Measurements from ENCODE around the gene KCTD17. TPM values are rescaled to one million over a fixed set of nuclear protein-coding genes. Genes with fewer than 3 reads are reported as not detected.
A peak's percentile ranks its signal among the peaks of the same experiment; 100 is the strongest.

Gene KCTD17
- total and polyA plus RNA-seq, 2 of the 13 experiments (the other 11 are each of a cell fraction or from before 2014, with no cell fraction given) = 5.3 to 11.7 TPM

DNA sequence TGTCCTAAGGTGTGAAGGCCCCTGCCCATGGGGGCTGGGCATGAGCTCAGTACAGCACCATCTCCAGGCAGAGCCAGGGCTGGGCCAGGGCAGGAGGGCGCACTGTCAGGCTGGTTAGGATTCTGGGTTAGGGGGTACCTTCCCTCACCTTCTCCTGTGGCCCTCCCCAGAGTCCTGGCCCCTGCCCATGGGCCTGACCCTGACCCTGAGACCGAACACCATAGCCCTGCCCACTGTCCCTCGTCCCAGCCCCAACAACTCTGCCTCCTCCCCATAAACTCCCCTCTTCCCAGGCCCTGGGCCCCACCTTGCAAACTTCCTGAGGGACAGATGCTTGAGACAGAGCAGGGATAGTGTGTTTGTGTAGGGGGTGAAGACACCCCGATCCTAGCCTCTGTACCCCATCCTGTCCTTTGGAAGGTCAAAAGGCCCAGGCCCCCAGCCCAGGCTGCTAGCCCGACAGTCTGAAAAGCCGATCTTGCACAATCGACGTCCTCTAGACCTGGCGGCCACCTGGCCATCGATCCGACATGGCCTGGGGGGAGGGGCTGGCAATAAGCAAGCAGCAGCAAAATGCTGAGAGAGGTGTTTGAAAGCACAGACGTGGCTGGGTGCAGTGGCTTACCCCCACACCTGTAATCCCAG, 60.7 kb downstream of the KCTD17 start (continued):
- TF ChIP-seq PHF21A (CRISPR knock-in tag; IDR thresholded peaks at IDR 0.05) (peak; percentile 68), KMT2B (CRISPR knock-in tag; IDR thresholded peaks at IDR 0.05) (no peak), NR1H2 (CRISPR knock-in tag; IDR thresholded peaks at IDR 0.05; ENCODE audit: borderline replicate concordance, low read depth) (no peak), ZKSCAN1 (IDR thresholded peaks at IDR 0.05; ENCODE audit: low read length) (no peak), ETV5 (CRISPR knock-in tag; IDR thresholded peaks at IDR 0.05; ENCODE audit: borderline replicate concordance) (peak; percentile 14; the same call in 1 of the 2 replicates), PRMT3 (CRISPR knock-in tag; IDR thresholded peaks at IDR 0.05; ENCODE audit: borderline replicate concordance, low read depth) (no peak), ZFP62 (CRISPR knock-in tag; IDR thresholded peaks at IDR 0.05) (no peak), ZFAT (CRISPR knock-in tag; conservative IDR thresholded peaks at IDR 0.05) (no peak), RFXANK (CRISPR knock-in tag; IDR thresholded peaks at IDR 0.05) (no peak), MIER3 (CRISPR knock-in tag; IDR thresholded peaks at IDR 0.05; ENCODE audit: borderline replicate concordance) (no peak), ZNF775 (CRISPR knock-in tag; IDR thresholded peaks at IDR 0.05; ENCODE audit: borderline replicate concordance) (no peak), ZNF180 (CRISPR knock-in tag; IDR thresholded peaks at IDR 0.05; ENCODE audit: borderline replicate concordance, low read depth) (no peak), ZNF292 (CRISPR knock-in tag; IDR thresholded peaks at IDR 0.05; ENCODE audit: borderline replicate concordance, low read depth) (peak; percentile 90), ZNF446 (CRISPR knock-in tag; IDR thresholded peaks at IDR 0.05) (no peak), ZNF563 (CRISPR knock-in tag; IDR thresholded peaks at IDR 0.05) (0 out of 2 replicates have a peak, but pooled peaks have one; percentile 32)
- TF ChIP-seq, protein P1, sequence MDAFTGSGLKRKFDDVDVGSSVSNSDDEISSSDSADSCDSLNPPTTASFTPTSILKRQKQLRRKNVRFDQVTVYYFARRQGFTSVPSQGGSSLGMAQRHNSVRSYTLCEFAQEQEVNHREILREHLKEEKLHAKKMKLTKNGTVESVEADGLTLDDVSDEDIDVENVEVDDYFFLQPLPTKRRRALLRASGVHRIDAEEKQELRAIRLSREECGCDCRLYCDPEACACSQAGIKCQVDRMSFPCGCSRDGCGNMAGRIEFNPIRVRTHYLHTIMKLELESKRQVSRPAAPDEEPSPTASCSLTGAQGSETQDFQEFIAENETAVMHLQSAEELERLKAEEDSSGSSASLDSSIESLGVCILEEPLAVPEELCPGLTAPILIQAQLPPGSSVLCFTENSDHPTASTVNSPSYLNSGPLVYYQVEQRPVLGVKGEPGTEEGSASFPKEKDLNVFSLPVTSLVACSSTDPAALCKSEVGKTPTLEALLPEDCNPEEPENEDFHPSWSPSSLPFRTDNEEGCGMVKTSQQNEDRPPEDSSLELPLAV (CRISPR knock-in tag; conservative IDR thresholded peaks at IDR 0.05; ENCODE audit: low read depth) = no peak
- TF ChIP-seq, protein P2, sequence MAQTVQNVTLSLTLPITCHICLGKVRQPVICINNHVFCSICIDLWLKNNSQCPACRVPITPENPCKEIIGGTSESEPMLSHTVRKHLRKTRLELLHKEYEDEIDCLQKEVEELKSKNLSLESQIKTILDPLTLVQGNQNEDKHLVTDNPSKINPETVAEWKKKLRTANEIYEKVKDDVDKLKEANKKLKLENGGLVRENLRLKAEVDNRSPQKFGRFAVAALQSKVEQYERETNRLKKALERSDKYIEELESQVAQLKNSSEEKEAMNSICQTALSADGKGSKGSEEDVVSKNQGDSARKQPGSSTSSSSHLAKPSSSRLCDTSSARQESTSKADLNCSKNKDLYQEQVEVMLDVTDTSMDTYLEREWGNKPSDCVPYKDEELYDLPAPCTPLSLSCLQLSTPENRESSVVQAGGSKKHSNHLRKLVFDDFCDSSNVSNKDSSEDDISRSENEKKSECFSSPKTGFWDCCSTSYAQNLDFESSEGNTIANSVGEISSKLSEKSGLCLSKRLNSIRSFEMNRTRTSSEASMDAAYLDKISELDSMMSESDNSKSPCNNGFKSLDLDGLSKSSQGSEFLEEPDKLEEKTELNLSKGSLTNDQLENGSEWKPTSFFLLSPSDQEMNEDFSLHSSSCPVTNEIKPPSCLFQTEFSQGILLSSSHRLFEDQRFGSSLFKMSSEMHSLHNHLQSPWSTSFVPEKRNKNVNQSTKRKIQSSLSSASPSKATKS (CRISPR knock-in tag; IDR thresholded peaks at IDR 0.05) = no peak
- TF ChIP-seq, protein P3, sequence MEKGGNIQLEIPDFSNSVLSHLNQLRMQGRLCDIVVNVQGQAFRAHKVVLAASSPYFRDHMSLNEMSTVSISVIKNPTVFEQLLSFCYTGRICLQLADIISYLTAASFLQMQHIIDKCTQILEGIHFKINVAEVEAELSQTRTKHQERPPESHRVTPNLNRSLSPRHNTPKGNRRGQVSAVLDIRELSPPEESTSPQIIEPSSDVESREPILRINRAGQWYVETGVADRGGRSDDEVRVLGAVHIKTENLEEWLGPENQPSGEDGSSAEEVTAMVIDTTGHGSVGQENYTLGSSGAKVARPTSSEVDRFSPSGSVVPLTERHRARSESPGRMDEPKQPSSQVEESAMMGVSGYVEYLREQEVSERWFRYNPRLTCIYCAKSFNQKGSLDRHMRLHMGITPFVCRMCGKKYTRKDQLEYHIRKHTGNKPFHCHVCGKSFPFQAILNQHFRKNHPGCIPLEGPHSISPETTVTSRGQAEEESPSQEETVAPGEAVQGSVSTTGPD (CRISPR knock-in tag; IDR thresholded peaks at IDR 0.05) = no peak
- TF ChIP-seq, protein P4, sequence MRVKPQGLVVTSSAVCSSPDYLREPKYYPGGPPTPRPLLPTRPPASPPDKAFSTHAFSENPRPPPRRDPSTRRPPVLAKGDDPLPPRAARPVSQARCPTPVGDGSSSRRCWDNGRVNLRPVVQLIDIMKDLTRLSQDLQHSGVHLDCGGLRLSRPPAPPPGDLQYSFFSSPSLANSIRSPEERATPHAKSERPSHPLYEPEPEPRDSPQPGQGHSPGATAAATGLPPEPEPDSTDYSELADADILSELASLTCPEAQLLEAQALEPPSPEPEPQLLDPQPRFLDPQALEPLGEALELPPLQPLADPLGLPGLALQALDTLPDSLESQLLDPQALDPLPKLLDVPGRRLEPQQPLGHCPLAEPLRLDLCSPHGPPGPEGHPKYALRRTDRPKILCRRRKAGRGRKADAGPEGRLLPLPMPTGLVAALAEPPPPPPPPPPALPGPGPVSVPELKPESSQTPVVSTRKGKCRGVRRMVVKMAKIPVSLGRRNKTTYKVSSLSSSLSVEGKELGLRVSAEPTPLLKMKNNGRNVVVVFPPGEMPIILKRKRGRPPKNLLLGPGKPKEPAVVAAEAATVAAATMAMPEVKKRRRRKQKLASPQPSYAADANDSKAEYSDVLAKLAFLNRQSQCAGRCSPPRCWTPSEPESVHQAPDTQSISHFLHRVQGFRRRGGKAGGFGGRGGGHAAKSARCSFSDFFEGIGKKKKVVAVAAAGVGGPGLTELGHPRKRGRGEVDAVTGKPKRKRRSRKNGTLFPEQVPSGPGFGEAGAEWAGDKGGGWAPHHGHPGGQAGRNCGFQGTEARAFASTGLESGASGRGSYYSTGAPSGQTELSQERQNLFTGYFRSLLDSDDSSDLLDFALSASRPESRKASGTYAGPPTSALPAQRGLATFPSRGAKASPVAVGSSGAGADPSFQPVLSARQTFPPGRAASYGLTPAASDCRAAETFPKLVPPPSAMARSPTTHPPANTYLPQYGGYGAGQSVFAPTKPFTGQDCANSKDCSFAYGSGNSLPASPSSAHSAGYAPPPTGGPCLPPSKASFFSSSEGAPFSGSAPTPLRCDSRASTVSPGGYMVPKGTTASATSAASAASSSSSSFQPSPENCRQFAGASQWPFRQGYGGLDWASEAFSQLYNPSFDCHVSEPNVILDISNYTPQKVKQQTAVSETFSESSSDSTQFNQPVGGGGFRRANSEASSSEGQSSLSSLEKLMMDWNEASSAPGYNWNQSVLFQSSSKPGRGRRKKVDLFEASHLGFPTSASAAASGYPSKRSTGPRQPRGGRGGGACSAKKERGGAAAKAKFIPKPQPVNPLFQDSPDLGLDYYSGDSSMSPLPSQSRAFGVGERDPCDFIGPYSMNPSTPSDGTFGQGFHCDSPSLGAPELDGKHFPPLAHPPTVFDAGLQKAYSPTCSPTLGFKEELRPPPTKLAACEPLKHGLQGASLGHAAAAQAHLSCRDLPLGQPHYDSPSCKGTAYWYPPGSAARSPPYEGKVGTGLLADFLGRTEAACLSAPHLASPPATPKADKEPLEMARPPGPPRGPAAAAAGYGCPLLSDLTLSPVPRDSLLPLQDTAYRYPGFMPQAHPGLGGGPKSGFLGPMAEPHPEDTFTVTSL (CRISPR knock-in tag; IDR thresholded peaks at IDR 0.05; ENCODE audit: borderline replicate concordance) = no peak
